Loucy (cell line): ENCODE results near the gene DMRT3.

Experiments
- H2AFZ ChIP-seq: fragments of 200-600 bp; sonication (generic); 2 replicates; pipeline ENCODE4 v1.6.0; 2016; ENCODE audit warnings: antibody characterized with exemption, mild to moderate bottlenecking, low read length, moderate library complexity
- H3F3A ChIP-seq: fragments of 200-600 bp; 2 replicates; pipeline ENCODE4 v1.6.0; 2016; ENCODE audit warnings: antibody characterized with exemption, low read depth, mild to moderate bottlenecking
- H3K27me3 ChIP-seq: fragments of 200-600 bp; sonication (generic); 2 replicates; pipeline ENCODE4 v1.6.1; 2014; ENCODE audit warnings: low read length, mild to moderate bottlenecking; ENCODE audit not compliant: insufficient read depth, poor library complexity, severe bottlenecking
- H3K36me3 ChIP-seq: fragments of 200-600 bp; sonication (generic); 2 replicates; pipeline ENCODE4 v1.6.1; 2016; ENCODE audit warnings: low read length; ENCODE audit not compliant: insufficient read depth
- H3K4me1 ChIP-seq: fragments of 200-600 bp; sonication (generic); 2 replicates; pipeline ENCODE4 v1.5.1; 2014; ENCODE audit warnings: low read length, mild to moderate bottlenecking; ENCODE audit not compliant: insufficient read depth, poor library complexity, severe bottlenecking
- H3K4me2 ChIP-seq: fragments of 200-600 bp; sonication (generic); 2 replicates; pipeline ENCODE4 v1.6.0; 2014; ENCODE audit warnings: antibody characterized with exemption, low read length, low read depth, mild to moderate bottlenecking; ENCODE audit not compliant: poor library complexity, severe bottlenecking
- H3K4me3 ChIP-seq: fragments of 200-600 bp; sonication (generic); 2 replicates; pipeline ENCODE4 v1.5.1; 2014; ENCODE audit warnings: low read length, mild to moderate bottlenecking, mixed read lengths; ENCODE audit not compliant: poor library complexity, severe bottlenecking
- H3K79me2 ChIP-seq: fragments of 200-600 bp; sonication (generic); 2 replicates; pipeline ENCODE4 v1.6.1; 2014; ENCODE audit warnings: low read length; ENCODE audit not compliant: insufficient read depth
- H3K9ac ChIP-seq: fragments of 200-600 bp; sonication (generic); 2 replicates; pipeline ENCODE4 v1.6.0; 2014; ENCODE audit warnings: mild to moderate bottlenecking, low read depth, low read length, moderate library complexity; ENCODE audit not compliant: poor library complexity, severe bottlenecking
- H3K9me2 ChIP-seq: fragments of 200-600 bp; sonication (generic); replicated peaks from 2 replicates; pipeline ENCODE4 v1.6.1; 2016; ENCODE audit warnings: low read depth, low read length, mixed read lengths
- H3K9me3 ChIP-seq: fragments of 200-600 bp; sonication (generic); 2 replicates; pipeline ENCODE4 v1.6.1; 2014; ENCODE audit warnings: mild to moderate bottlenecking, antibody characterized with exemption, low read length, low read depth; ENCODE audit not compliant: insufficient read depth
- H4K20me1 ChIP-seq: fragments of 200-600 bp; sonication (generic); 2 replicates; pipeline ENCODE4 v1.6.0; 2014; ENCODE audit warnings: antibody characterized with exemption, low read length, mild to moderate bottlenecking; ENCODE audit not compliant: insufficient read depth, poor library complexity, severe bottlenecking
- CTCF ChIP-seq: fragments of 200-600 bp; sonication (generic); conservative IDR thresholded peaks from 2 replicates; pipeline ENCODE4 v1.5.1; 2014; ENCODE audit warnings: mild to moderate bottlenecking, antibody characterized with exemption, low read length
- EZH2phosphoT487 ChIP-seq: fragments of 200-600 bp; IDR thresholded peaks from 2 replicates; pipeline ENCODE4 v1.6.1; 2018; ENCODE audit warnings: antibody characterized with exemption, mild to moderate bottlenecking, moderate library complexity, borderline replicate concordance

The DMRT3 gene

GRCh38 chr9:929719-930118 lies 46.7 kb upstream of the DMRT3 start:
- Histone ChIP-seq H3F3A (no peaks in the 10 kb centered on the region), H3K9me2 (no peaks in the 10 kb centered on the region), H3K4me2 (no peak overlapping the region)

GRCh38 chr9:933356-933755 lies 43.1 kb upstream of the DMRT3 start:
- Histone ChIP-seq H3K79me2 (no peaks in the 10 kb centered on the region), H2AFZ (no peak overlapping the region), H3K4me1 (no peaks in the 10 kb centered on the region), H3K9ac (no peak overlapping the region), H3K4me2 (no peak overlapping the region), H3K9me3 (no peaks in the 10 kb centered on the region), H3K36me3 (no peaks in the 10 kb centered on the region), H3K27me3 (no peaks in the 10 kb centered on the region), H3K4me3 (no peak overlapping the region), H3K9me2 (no peaks in the 10 kb centered on the region), H3F3A (no peaks in the 10 kb centered on the region), H4K20me1 (no peaks in the 10 kb centered on the region)
- TF ChIP-seq EZH2phosphoT487, result no peak
- no peak for TF ChIP-seq CTCF

More at GRCh38 chr9:929719-930118, 46.7 kb upstream of the DMRT3 start:
- no peak overlapping the region for H3K9ac ChIP-seq
- H4K20me1 ChIP-seq, result no peaks in the 10 kb centered on the region
- H3K36me3 ChIP-seq, result no peaks in the 10 kb centered on the region
- H3K4me3 ChIP-seq, result no peak overlapping the region
- no peak overlapping the region for H2AFZ ChIP-seq
- no peaks in the 10 kb centered on the region for H3K79me2 ChIP-seq
- H3K9me3 ChIP-seq, result no peaks in the 10 kb centered on the region
- TF ChIP-seq EZH2phosphoT487 (no peak), CTCF (no peak)
- H3K27me3 ChIP-seq, result no peaks in the 10 kb centered on the region
- H3K4me1 ChIP-seq, result no peaks in the 10 kb centered on the region

- no peak overlapping the region for H3K9ac ChIP-seq
- no peak overlapping the region for H3K4me2 ChIP-seq
- no peaks in the 10 kb centered on the region for H3K4me1 ChIP-seq
- H3K4me3 ChIP-seq, result no peak overlapping the region
- no peaks in the 10 kb centered on the region for H3K36me3 ChIP-seq
- no peaks in the 10 kb centered on the region for H3F3A ChIP-seq
- H2AFZ ChIP-seq, result no peak overlapping the region
- no peaks in the 10 kb centered on the region for H4K20me1 ChIP-seq
- no peaks in the 10 kb centered on the region for H3K79me2 ChIP-seq
- TF ChIP-seq CTCF, result no peak
- no peaks in the 10 kb centered on the region for H3K27me3 ChIP-seq
- H3K9me2 ChIP-seq, result no peaks in the 10 kb centered on the region
- H3K9me3 ChIP-seq, result no peaks in the 10 kb centered on the region; the same call in 1 of the 2 replicates
Observed at GRCh38 chr9:935348-935965, 41.0 kb upstream of the DMRT3 start.
